GM23248 (cell line): ENCODE results near the gene WDR18. TPM values are rescaled to one million over a fixed set of nuclear protein-coding genes. Genes with fewer than 3 reads are reported as not detected.

Source experiments
- DNase-seq: peaks from one replicate; pipeline ENCODE4 v3.0.0-alpha.2; 2015
- H2AFZ ChIP-seq: fragments of 200-600 bp; sonication (generic); 2 replicates; pipeline ENCODE4 v1.6.1; 2016; ENCODE audit warnings: antibody characterized with exemption
- H3F3A ChIP-seq: fragments of 200-600 bp; sonication (generic); 2 replicates; pipeline ENCODE4 v1.6.1; 2016; ENCODE audit warnings: mild to moderate bottlenecking, antibody characterized with exemption, mixed run types; ENCODE audit not compliant: insufficient read depth
- H3K27ac ChIP-seq: fragments of 200-600 bp; sonication (generic); 2 replicates; pipeline ENCODE4 v1.5.1; 2016; ENCODE audit warnings: mild to moderate bottlenecking
- H3K27me3 ChIP-seq: fragments of 200-600 bp; sonication (generic); replicated peaks from 2 replicates; pipeline ENCODE4 v1.6.1; 2016; ENCODE audit warnings: mild to moderate bottlenecking; ENCODE audit not compliant: insufficient read depth
- H3K36me3 ChIP-seq: fragments of 200-600 bp; sonication (generic); 2 replicates; pipeline ENCODE4 v1.6.1; 2016; ENCODE audit warnings: low read depth, mild to moderate bottlenecking
- H3K4me1 ChIP-seq: fragments of 200-600 bp; sonication (generic); 2 replicates; pipeline ENCODE4 v1.6.1; 2016; ENCODE audit warnings: mild to moderate bottlenecking; ENCODE audit not compliant: insufficient read depth
- H3K4me2 ChIP-seq: fragments of 200-600 bp; sonication (generic); one replicate; pipeline ENCODE4 v1.6.1; 2016; ENCODE audit warnings: mild to moderate bottlenecking; ENCODE audit not compliant: unreplicated experiment
- H3K4me3 ChIP-seq: fragments of 200-600 bp; sonication (generic); 2 replicates; pipeline ENCODE4 v1.5.1; 2016; ENCODE audit warnings: mild to moderate bottlenecking
- H3K79me2 ChIP-seq: fragments of 200-600 bp; sonication (generic); 2 replicates; pipeline ENCODE4 v1.6.1; 2016; ENCODE audit warnings: mild to moderate bottlenecking; ENCODE audit not compliant: insufficient read depth
- H3K9ac ChIP-seq: fragments of 200-600 bp; sonication (generic); 2 replicates; pipeline ENCODE4 v1.6.1; 2016; ENCODE audit warnings: mild to moderate bottlenecking
- H3K9me2 ChIP-seq: fragments of 200-600 bp; sonication (generic); 2 replicates; pipeline ENCODE4 v1.6.1; 2016; ENCODE audit warnings: mixed run types, mild to moderate bottlenecking, moderate library complexity; ENCODE audit not compliant: insufficient read depth
- H3K9me3 ChIP-seq: fragments of 200-600 bp; sonication (generic); one replicate; pipeline ENCODE4 v1.6.1; 2017; ENCODE audit warnings: low read depth
- H4K20me1 ChIP-seq: fragments of 200-600 bp; sonication (generic); 2 replicates; pipeline ENCODE4 v1.6.0; 2016; ENCODE audit not compliant: insufficient read depth
- EZH2 ChIP-seq: fragments of 200-600 bp; sonication (generic); IDR thresholded peaks from 2 replicates; pipeline ENCODE4 v1.6.1; 2018; ENCODE audit warnings: antibody characterized with exemption, mild to moderate bottlenecking; ENCODE audit not compliant: insufficient read depth, poor library complexity, severe bottlenecking
- EZH2phosphoT487 ChIP-seq: fragments of 200-600 bp; sonication (generic); IDR thresholded peaks from 2 replicates; pipeline ENCODE4 v1.6.1; 2018; ENCODE audit warnings: antibody characterized with exemption, moderate library complexity, mild to moderate bottlenecking, low read depth; ENCODE audit not compliant: insufficient read depth
- WGBS, 2 experiments: methylation state at CpG; one replicate each; pipeline ENCODE4 v1.1.6; 2015 to 2017; ENCODE audit warnings: low lambda C conversion rate in 2 of 2, low coverage in 1 of 2; ENCODE audit errors: missing lambda C conversion rate in 2 of 2; 5-methylcytosine and 5-hydroxymethylcytosine counted together
- in situ Hi-C: fragments of 300-500 bp; cut with MboI; formaldehyde crosslinking; loops from 2 replicates; pipeline ENCODE4 v1.15.0; 2020
- polyA plus RNA-seq: library from polyadenylated mRNA; unstranded; fragments of >200 nt; fragmentation: Nextera tagmentation; extraction: Ambion mirVana; gene quantifications from 2 replicates; pipeline ENCODE4 v1.2.1, GENCODE V29; 2016
- total RNA-seq: library from RNA; depleted of rRNA; stranded (reverse); fragments of >200 nt; shearing (Covaris generic); gene quantifications from 2 replicates; pipeline ENCODE4 v1.2.3, GENCODE V29; 2014

WDR18 gene
- total and polyA plus RNA-seq, 2 experiments from 2014 or later: 83.4 to 157 TPM

- DNase-seq: no peak
- no peak overlapping the region for H3K9ac ChIP-seq
- 82 to 84% methylated on average over 10 of the region's 10 CpGs for WGBS, 2 experiments
- H3K9me3 ChIP-seq: no peaks in the 10 kb centered on the region
- no peaks in the 10 kb centered on the region for H3F3A ChIP-seq
- peaks cover 4% of the 10 kb centered on the region; the same call in 1 of the 2 replicates for H3K36me3 ChIP-seq
- H3K9me2 ChIP-seq: no peaks in the 10 kb centered on the region
- no peak overlapping the region for H3K4me2 ChIP-seq
- in situ Hi-C loops: no loop called here
- no peak overlapping the region for H2AFZ ChIP-seq
- no peaks in the 10 kb centered on the region for H4K20me1 ChIP-seq
- H3K4me3 ChIP-seq: no peak overlapping the region
- H3K27ac ChIP-seq: no peak overlapping the region
- H3K79me2 ChIP-seq: no peaks in the 10 kb centered on the region
- TF ChIP-seq EZH2phosphoT487 (no peak), EZH2 (no peak)
- no peaks in the 10 kb centered on the region for H3K27me3 ChIP-seq
- no peaks in the 10 kb centered on the region for H3K4me1 ChIP-seq
These were observed 7.7 kb upstream of the WDR18 start for GRCh38 chr19:976476-976875.

- 71 to 74% methylated on average over 18 to 24 of the region's 24 CpGs for WGBS, 2 experiments
- Histone ChIP-seq H3K4me1 (no peaks in the 10 kb centered on the region), H3K27ac (no peak overlapping the region), H3K36me3 (peaks cover 3% of the 10 kb centered on the region; the same call in 1 of the 2 replicates), H3K9ac (no peak overlapping the region), H3F3A (no peaks in the 10 kb centered on the region), H3K4me2 (no peak overlapping the region), H3K27me3 (no peaks in the 10 kb centered on the region), H3K79me2 (no peaks in the 10 kb centered on the region), H2AFZ (no peak overlapping the region), H3K4me3 (no peak overlapping the region), H3K9me3 (no peaks in the 10 kb centered on the region), H4K20me1 (no peaks in the 10 kb centered on the region), H3K9me2 (no peaks in the 10 kb centered on the region)
- in situ Hi-C loops: no loop called here
- DNase-seq: no peak
- no peak for TF ChIP-seq EZH2
- TF ChIP-seq EZH2phosphoT487: no peak
These were observed 7.1 kb upstream of the WDR18 start for GRCh38 chr19:977058-977464.

DNA sequence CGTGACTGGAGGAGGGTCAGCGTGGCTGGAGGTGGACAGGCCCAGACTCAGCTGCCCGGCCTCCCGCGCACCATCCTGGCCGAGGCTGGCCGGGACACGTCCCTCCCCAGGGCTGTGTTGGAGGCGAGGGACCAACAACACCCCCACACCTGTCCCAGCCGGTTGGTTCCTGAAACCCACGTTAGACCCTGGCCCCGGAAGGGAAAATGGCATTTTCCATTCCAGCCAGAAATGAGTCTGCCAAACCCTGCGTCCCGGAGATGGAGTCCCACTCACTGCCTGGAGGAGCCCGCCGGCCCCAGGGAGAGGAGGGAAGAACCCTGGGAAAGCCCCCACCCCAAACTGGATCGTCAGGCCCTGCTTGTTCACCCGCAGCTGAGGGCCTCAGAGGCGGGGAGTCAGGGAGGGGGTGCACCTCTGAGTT is 4.8 kb upstream of the WDR18 start:
- H4K20me1 ChIP-seq: no peaks in the 10 kb centered on the region
- in situ Hi-C loops: no loop called here
- H3K4me3 ChIP-seq: no peak overlapping the region

DNA sequence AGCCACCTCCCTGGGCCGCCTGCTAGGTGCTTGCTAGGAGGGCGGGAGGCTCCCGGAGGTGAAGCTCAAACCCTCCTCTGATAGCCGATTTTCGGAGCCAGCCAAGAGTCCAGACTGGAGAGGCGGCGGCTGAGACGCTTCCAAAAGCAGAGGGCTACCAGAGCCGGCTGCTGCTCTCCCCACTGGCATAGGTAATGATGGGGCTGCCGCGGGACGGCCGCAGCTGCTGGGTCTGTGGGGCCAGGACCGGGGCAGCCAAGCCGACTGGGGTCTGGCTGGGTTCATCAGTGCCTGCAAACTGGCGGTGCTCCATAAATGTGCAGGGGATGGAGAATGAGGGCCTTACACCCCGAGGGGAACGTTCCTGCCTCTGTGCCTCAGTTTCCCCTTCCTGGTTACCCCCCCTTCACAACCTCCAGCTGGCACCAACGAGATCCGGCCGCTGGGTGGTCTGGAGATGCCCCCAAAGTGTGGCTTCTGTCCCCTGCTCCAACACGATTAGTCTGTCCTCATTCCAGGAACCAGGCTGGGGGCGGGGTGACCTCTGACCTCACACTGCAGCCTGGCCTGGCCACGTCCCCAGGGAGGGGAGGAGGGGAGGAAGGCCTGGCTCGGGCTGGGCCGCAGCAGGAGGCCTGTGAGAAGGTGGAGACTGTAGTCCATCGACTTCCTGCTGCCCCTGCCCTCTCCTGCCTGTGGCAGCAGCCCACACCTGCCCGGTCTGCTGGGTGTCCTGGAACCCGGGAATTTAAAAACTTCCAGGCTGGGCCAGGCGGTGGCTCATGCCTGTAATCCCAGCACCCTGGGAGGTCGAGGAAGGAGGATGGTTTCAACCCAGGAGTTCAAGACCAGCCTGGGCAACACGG is 3.8 kb upstream of the WDR18 start:
- Histone ChIP-seq H3K4me1 (peaks cover 11% of the 10 kb centered on the region; the same call in 1 of the 2 replicates), H3K9ac (no peak overlapping the region)
- 23 to 40% methylated on average over 25 to 31 of the region's 32 CpGs for WGBS, 2 experiments

More for the DNA sequence above, 4.8 kb upstream of the WDR18 start:
- H3K4me2 ChIP-seq: no peak overlapping the region
- peaks cover 6% of the 10 kb centered on the region for H3K79me2 ChIP-seq
- H3K27me3 ChIP-seq: no peaks in the 10 kb centered on the region
- H3K9ac ChIP-seq: no peak overlapping the region
- H3K9me2 ChIP-seq: no peaks in the 10 kb centered on the region
- H3K36me3 ChIP-seq: no peaks in the 10 kb centered on the region
- H2AFZ ChIP-seq: no peak overlapping the region
- no peak for DNase-seq
- no peak for TF ChIP-seq EZH2phosphoT487
- no peak for TF ChIP-seq EZH2
- H3K9me3 ChIP-seq: no peaks in the 10 kb centered on the region
- H3F3A ChIP-seq: peaks cover 6% of the 10 kb centered on the region
- peaks cover 8% of the 10 kb centered on the region; the same call in 1 of the 2 replicates for H3K4me1 ChIP-seq
- 60 to 61% methylated on average over 16 to 19 of the region's 19 CpGs for WGBS, 2 experiments
- H3K27ac ChIP-seq: no peak overlapping the region

More for the DNA sequence above, 3.8 kb upstream of the WDR18 start:
- Histone ChIP-seq H3F3A (peaks cover 6% of the 10 kb centered on the region), H4K20me1 (no peaks in the 10 kb centered on the region), H3K79me2 (peaks cover 17% of the 10 kb centered on the region), H2AFZ (no peak overlapping the region), H3K36me3 (no peaks in the 10 kb centered on the region), H3K9me3 (no peaks in the 10 kb centered on the region), H3K27ac (no peak overlapping the region), H3K4me3 (no peak overlapping the region), H3K27me3 (no peaks in the 10 kb centered on the region), H3K4me2 (no peak overlapping the region), H3K9me2 (no peaks in the 10 kb centered on the region)
- in situ Hi-C loops: loop anchor here (10.0 kb wide), 1 partner anchor 206 kb away; no protein-coding TSS in a partner anchor
- TF ChIP-seq EZH2phosphoT487 (no peak), EZH2 (no peak)
- DNase-seq: no peak
